Esophagus muscularis mucosa (tissue), 4 donors: Measurements from ENCODE around the gene CUL4A. TPM values are rescaled to one million over a fixed set of nuclear protein-coding genes. Genes with fewer than 3 reads are reported as not detected.

ENCODE experiments used
- DNase-seq: peaks from one replicate; pipeline ENCODE4 v3.0.0-alpha.2; 2017; ENCODE audit errors: extremely low spot score
- H3K27ac ChIP-seq, 4 donors: fragments of 200-600 bp; sonication (generic); replicated peaks in 1 of 4; 1 replicate in 3 of 4; 2 replicates in 1 of 4; pipeline ENCODE4 v1.5.1; 2016 to 2019; ENCODE audit warnings: mild to moderate bottlenecking in 1 of 4
- H3K27me3 ChIP-seq, 4 donors: fragments of 200-600 bp; sonication (generic); one replicate each; pipeline versions ENCODE4 v1.5.1 to v1.6.0; 2016 to 2019
- H3K36me3 ChIP-seq, 4 donors: fragments of 200-600 bp; sonication (generic); one replicate each; pipeline ENCODE4 v1.5.1; 2016 to 2019
- H3K4me1 ChIP-seq, 4 donors: fragments of 200-600 bp; sonication (generic); one replicate each; pipeline ENCODE4 v1.5.1; 2016 to 2019
- H3K4me3 ChIP-seq, 4 donors: fragments of 200-600 bp; sonication (generic); 1 replicate in 2 of 4; 2 replicates in 2 of 4; pipeline ENCODE4 v1.5.1; 2016 to 2019; ENCODE audit warnings: mild to moderate bottlenecking in 4 of 4, moderate library complexity in 1 of 4
- H3K9me3 ChIP-seq, 4 donors: fragments of 200-600 bp; sonication (generic); 1 replicate in 3 of 4; 2 replicates in 1 of 4; pipeline ENCODE4 v1.5.1; 2016 to 2019
- EP300 ChIP-seq: sonication (generic); formaldehyde crosslinking; IDR thresholded peaks from one replicate; pipeline ENCODE4 v1.6.1; 2017; ENCODE audit warnings: antibody characterized with exemption
- POLR2A ChIP-seq: fragments of 450-650 bp; IDR thresholded peaks from one replicate; pipeline ENCODE4 v1.6.1; 2017; ENCODE audit warnings: antibody characterized with exemption, moderate library complexity, mild to moderate bottlenecking, low read depth
- POLR2AphosphoS5 ChIP-seq, 2 donors: sonication (generic); formaldehyde crosslinking; IDR thresholded peaks; one replicate each; pipeline ENCODE4 v1.6.1; 2017; ENCODE audit warnings: antibody characterized with exemption in 2 of 2
- WGBS: methylation state at CpG from one replicate; pipeline ENCODE4 v1.1.5; 2018; 5-methylcytosine and 5-hydroxymethylcytosine counted together
- intact Hi-C: fragments of 100-400 bp; cut with DNase I; formaldehyde crosslinking; loops from one replicate; pipeline ENCODE4 v1.15.1; 2023
- total RNA-seq, 4 donors: library from RNA; depleted of rRNA; stranded (reverse); fragments of >200 nt; gene quantifications; one replicate each; pipeline versions ENCODE4 v1.1.0 to v1.2.1, GENCODE V29; 2016
- TF ChIP-seq, protein P1 (sequence below), 3 experiments: fragments of 200-600 bp in 2 of 3; fragments of 450-650 bp in 1 of 3; sonication (generic) in 2 of 3; IDR thresholded peaks; one replicate each; pipeline ENCODE4 v1.5.1; 2017 to 2019; ENCODE audit warnings: antibody characterized with exemption in 3 of 3, mild to moderate bottlenecking in 2 of 3, moderate library complexity in 1 of 3

CUL4A gene
- total RNA-seq, 4 donors from 2014 or later = 93.4 to 154 (median 122) TPM

DNA sequence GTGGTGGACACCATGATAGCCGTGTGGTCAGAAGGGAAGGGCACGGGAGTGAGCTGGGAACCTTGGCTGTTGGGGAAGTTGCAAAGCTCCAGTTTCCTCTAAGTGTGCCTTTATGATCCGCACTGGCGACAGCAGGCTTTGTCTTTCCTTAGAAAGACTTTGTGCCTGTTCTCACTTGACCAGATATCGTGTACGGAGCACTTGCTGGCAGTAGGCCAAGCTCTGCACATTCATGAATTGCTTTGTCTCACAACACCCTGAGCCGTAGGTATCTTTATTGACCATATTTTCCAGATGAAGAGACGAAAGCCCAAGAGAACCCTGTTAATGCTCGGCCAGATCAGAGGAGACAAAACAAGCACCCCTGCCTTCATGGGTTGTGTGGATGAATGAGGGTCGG is 15.1 kb downstream of the CUL4A start:
- intact Hi-C loops = no loop called here
- WGBS = 91% methylated on average over 10 of the region's 10 CpGs
- no peak overlapping the region for H3K4me3 ChIP-seq
- H3K9me3 ChIP-seq = no peaks in the 10 kb centered on the region
- peaks cover 39 to 99% (median 89%) of the 10 kb centered on the region in 4 donors for H3K36me3 ChIP-seq
- peaks cover 0 to 17% (median 5%) of the 10 kb centered on the region in 4 donors for H3K4me1 ChIP-seq
- H3K27ac ChIP-seq = no peak overlapping the region
- no peaks in the 10 kb centered on the region for H3K27me3 ChIP-seq
- TF ChIP-seq, protein P1, sequence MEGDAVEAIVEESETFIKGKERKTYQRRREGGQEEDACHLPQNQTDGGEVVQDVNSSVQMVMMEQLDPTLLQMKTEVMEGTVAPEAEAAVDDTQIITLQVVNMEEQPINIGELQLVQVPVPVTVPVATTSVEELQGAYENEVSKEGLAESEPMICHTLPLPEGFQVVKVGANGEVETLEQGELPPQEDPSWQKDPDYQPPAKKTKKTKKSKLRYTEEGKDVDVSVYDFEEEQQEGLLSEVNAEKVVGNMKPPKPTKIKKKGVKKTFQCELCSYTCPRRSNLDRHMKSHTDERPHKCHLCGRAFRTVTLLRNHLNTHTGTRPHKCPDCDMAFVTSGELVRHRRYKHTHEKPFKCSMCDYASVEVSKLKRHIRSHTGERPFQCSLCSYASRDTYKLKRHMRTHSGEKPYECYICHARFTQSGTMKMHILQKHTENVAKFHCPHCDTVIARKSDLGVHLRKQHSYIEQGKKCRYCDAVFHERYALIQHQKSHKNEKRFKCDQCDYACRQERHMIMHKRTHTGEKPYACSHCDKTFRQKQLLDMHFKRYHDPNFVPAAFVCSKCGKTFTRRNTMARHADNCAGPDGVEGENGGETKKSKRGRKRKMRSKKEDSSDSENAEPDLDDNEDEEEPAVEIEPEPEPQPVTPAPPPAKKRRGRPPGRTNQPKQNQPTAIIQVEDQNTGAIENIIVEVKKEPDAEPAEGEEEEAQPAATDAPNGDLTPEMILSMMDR (IDR thresholded peaks at IDR 0.05) = no peak
- no peak for TF ChIP-seq POLR2A
- TF ChIP-seq EP300 = no peak
- TF ChIP-seq POLR2AphosphoS5 (IDR thresholded peaks at IDR 0.05) = no peak
- no peak for DNase-seq

DNA sequence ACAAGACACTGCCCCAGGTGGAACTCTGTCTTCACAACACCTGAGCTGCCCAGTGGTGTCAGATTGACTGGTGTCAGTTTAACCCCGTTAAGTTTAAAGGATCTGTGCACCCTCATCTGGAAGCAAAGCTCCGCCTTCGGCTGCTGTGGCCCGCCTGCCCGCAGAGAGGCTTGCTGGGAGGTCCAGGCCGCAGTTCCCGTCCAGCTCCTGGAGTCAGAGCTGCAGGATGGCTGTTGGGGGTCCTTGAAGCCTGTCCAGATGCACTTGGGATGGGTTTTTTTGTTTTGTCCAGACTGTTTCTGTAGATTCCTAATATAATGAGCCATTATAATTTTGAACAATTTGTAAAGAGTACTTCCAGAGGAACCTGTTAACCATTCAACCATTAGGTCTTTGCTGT is 16.1 kb downstream of the CUL4A start:
- intact Hi-C loops = no loop called here
- TF ChIP-seq, protein P1 (IDR thresholded peaks at IDR 0.05) = no peak
- TF ChIP-seq EP300 (no peak), POLR2A (no peak), POLR2AphosphoS5 (IDR thresholded peaks at IDR 0.05) (no peak)
- WGBS = 83% methylated on average over 6 of the region's 7 CpGs
- Histone ChIP-seq H3K9me3 (no peaks in the 10 kb centered on the region), H3K36me3 (peaks cover 35 to 100% (median 89%) of the 10 kb centered on the region in 4 donors), H3K27ac (no peak overlapping the region), H3K4me1 (peaks cover 0 to 7% (median 4%) of the 10 kb centered on the region in 4 donors), H3K4me3 (no peak overlapping the region), H3K27me3 (no peaks in the 10 kb centered on the region)
- no peak for DNase-seq

DNA sequence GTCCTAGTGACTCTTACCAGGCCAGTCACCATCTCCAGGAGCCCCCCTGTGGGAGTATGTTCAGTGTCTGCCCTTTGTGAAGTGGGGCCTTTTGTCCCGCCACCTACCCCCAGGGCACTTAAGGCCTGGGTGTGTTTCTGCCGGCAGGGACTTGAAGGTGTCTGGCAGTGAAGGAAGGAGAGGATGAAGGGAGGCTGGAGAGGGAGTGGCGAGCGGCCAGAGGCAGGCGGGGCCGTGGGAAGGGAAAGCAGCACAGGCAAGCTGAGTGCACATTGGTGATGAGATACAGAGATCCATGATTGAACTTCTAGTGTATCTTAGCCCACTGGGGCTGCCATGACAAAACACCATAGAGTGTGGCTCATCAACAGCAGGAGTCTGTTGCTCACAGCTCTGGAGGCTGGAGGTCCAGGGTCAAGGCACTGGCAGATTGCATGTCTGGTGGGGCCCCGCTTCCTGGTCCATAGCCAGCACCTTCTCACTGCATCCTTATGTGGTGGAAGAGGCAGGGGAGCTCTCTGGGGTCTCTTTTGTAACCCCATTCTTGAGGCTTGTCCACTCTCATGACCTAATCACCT is 17.5 kb downstream of the CUL4A start:
- WGBS = 79% methylated on average over 6 of the region's 7 CpGs
- no peak for DNase-seq
- intact Hi-C loops = no loop called here
- H3K27me3 ChIP-seq = no peaks in the 10 kb centered on the region
- no peak overlapping the region for H3K4me3 ChIP-seq
- peaks cover 0 to 7% (median 1%) of the 10 kb centered on the region in 4 donors for H3K4me1 ChIP-seq
- peaks cover 28 to 100% (median 83%) of the 10 kb centered on the region in 4 donors for H3K36me3 ChIP-seq
- no peaks in the 10 kb centered on the region for H3K9me3 ChIP-seq
- H3K27ac ChIP-seq = no peak overlapping the region
- TF ChIP-seq EP300 = no peak
- no peak for TF ChIP-seq POLR2A
- TF ChIP-seq POLR2AphosphoS5 (IDR thresholded peaks at IDR 0.05) = no peak
- TF ChIP-seq, protein P1 (IDR thresholded peaks at IDR 0.05) = no peak

DNA sequence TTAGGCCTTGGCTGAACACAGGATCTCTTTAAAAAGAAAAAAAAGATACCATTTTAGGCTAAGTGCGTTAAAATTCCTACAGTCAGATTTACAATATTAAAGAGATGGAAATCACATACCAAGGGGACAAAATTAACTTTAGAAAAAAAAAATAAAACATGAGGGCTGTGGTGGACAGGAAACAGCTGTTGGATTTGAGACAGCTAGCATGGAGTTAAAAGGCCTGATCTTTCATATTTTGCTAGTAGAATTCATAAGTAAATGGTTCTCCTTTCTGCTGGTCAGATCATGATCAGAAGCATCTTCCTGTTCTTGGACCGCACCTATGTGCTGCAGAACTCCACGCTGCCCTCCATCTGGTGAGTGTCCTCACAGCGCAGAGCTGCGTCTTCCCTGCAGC is 19.7 kb downstream of the CUL4A start:
- Histone ChIP-seq H3K36me3 (peaks cover 37 to 100% (median 79%) of the 10 kb centered on the region in 4 donors), H3K4me3 (no peak overlapping the region), H3K27me3 (no peaks in the 10 kb centered on the region), H3K4me1 (peaks cover 0 to 7% (median 1%) of the 10 kb centered on the region in 4 donors), H3K9me3 (no peaks in the 10 kb centered on the region), H3K27ac (no peak overlapping the region)
- DNase-seq = no peak
- intact Hi-C loops = no loop called here
- TF ChIP-seq, protein P1 (IDR thresholded peaks at IDR 0.05) = no peak
- TF ChIP-seq POLR2AphosphoS5 (IDR thresholded peaks at IDR 0.05) (no peak), EP300 (no peak), POLR2A (no peak)
- 88% methylated on average over 5 of the region's 5 CpGs for WGBS

DNA sequence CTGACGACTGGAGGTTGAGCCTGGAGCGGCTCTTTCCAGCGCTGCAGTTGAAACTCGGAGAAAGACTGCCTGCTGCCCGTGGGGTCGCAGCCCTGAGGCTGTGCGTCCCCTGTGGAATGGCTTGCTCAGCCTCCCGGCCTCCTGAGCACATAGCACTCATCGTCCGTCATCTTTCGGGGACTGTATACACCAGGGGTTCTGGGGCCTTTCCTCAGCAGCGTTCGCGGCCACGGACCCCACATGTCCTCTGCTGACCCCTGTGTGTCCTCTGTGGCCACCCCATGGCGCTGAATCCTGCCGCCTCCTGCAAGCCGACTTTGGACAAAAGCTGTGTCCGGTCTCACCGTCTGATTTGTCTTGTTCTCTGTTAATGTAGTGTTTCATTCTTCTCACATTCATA is 20.4 kb downstream of the CUL4A start:
- no peak overlapping the region for H3K27ac ChIP-seq
- H3K4me3 ChIP-seq = no peak overlapping the region
- peaks cover 0 to 7% (median 0%) of the 10 kb centered on the region in 4 donors for H3K4me1 ChIP-seq
- peaks cover 34 to 100% (median 79%) of the 10 kb centered on the region in 4 donors for H3K36me3 ChIP-seq
- H3K9me3 ChIP-seq = no peaks in the 10 kb centered on the region
- DNase-seq = no peak
- WGBS = 77% methylated on average over 17 of the region's 20 CpGs
- TF ChIP-seq EP300 (no peak), POLR2A (no peak), POLR2AphosphoS5 (IDR thresholded peaks at IDR 0.05) (no peak)
- TF ChIP-seq, protein P1 (IDR thresholded peaks at IDR 0.05) = no peak
- intact Hi-C loops = no loop called here
- no peaks in the 10 kb centered on the region for H3K27me3 ChIP-seq
